Gastrocnemius medialis (tissue), 4 donors: ENCODE measurements around the gene DOCK10. TPM values are rescaled to one million over a fixed set of nuclear protein-coding genes. Genes with fewer than 3 reads are reported as not detected.

ENCODE experiments used
- ATAC-seq, 2 donors: fragments of 150-250 bp; one replicate each; pipeline ENCODE4 v1.9.1; 2016
- DNase-seq, 2 donors: peaks; one replicate each; pipeline ENCODE4 v3.0.0-alpha.2; 2019
- H3K27ac ChIP-seq, 4 donors: fragments of 200-600 bp; sonication (generic); 1 replicate in 1 of 4; 2 replicates in 3 of 4; pipeline ENCODE4 v1.5.1; 2016 to 2018; ENCODE audit warnings: mild to moderate bottlenecking in 2 of 4, moderate library complexity in 1 of 4
- H3K27me3 ChIP-seq, 3 donors: fragments of 200-600 bp; sonication (generic) in 2 of 3; 1 replicate in 1 of 3; 2 replicates in 2 of 3; pipeline versions ENCODE4 v1.5.1 to v1.6.0; 2016 to 2019; ENCODE audit warnings: mild to moderate bottlenecking in 1 of 3, moderate library complexity in 1 of 3
- H3K36me3 ChIP-seq, 2 donors: fragments of 200-600 bp; sonication (generic) in 1 of 2; one replicate each; pipeline ENCODE4 v1.5.1; 2017 to 2018
- H3K4me1 ChIP-seq, 2 donors: fragments of 200-600 bp; sonication (generic) in 1 of 2; one replicate each; pipeline ENCODE4 v1.5.1; 2016 to 2017; ENCODE audit warnings: mild to moderate bottlenecking in 2 of 2
- H3K4me3 ChIP-seq, 4 donors: fragments of 200-600 bp; sonication (generic) in 3 of 4; 1 replicate in 1 of 4; 2 replicates in 3 of 4; pipeline ENCODE4 v1.5.1; 2016 to 2019; ENCODE audit warnings: mild to moderate bottlenecking in 2 of 4
- H3K9me3 ChIP-seq, 3 donors: fragments of 200-600 bp; sonication (generic) in 2 of 3; 1 replicate in 1 of 3; 2 replicates in 2 of 3; pipeline ENCODE4 v1.5.1; 2016 to 2019
- POLR2A ChIP-seq, 2 donors: fragments of 450-650 bp; IDR thresholded peaks; one replicate each; pipeline ENCODE4 v1.6.1; 2017; ENCODE audit warnings: antibody characterized with exemption in 2 of 2, mild to moderate bottlenecking in 2 of 2, moderate library complexity in 2 of 2
- in situ Hi-C, 4 donors: fragments of 200-750 bp; cut with MboI; loops; one replicate each; pipeline versions ENCODE4 v1.15.0 to v1.8.0; 2017; ENCODE audit warnings: low sequenced_read_pairs in 4 of 4
- intact Hi-C: fragments of 100-400 bp; cut with DNase I; formaldehyde crosslinking; loops from one replicate; pipeline ENCODE4 v1.15.1; 2023; ENCODE audit warnings: low total_unique reads
- total RNA-seq, 4 donors: library from RNA; depleted of rRNA; stranded (reverse); fragments of >200 nt; gene quantifications; one replicate each; pipeline versions ENCODE4 v1.1.0 to v1.2.3, GENCODE V29; 2016
- TF ChIP-seq, protein P1 (sequence below), 5 experiments: fragments of 450-650 bp in 3 of 5; fragments of 200-600 bp in 2 of 5; sonication (generic) in 2 of 5; IDR thresholded peaks in 4 of 5; conservative IDR thresholded peaks in 1 of 5; 1 replicate in 4 of 5; 2 replicates in 1 of 5; pipeline ENCODE4 v1.5.1; 2016 to 2019; ENCODE audit warnings: antibody characterized with exemption in 5 of 5, mild to moderate bottlenecking in 3 of 5, moderate library complexity in 3 of 5

Gene DOCK10
- total RNA-seq, 4 donors from 2014 or later = 0.97 to 1.9 (median 1.4) TPM

DNA sequence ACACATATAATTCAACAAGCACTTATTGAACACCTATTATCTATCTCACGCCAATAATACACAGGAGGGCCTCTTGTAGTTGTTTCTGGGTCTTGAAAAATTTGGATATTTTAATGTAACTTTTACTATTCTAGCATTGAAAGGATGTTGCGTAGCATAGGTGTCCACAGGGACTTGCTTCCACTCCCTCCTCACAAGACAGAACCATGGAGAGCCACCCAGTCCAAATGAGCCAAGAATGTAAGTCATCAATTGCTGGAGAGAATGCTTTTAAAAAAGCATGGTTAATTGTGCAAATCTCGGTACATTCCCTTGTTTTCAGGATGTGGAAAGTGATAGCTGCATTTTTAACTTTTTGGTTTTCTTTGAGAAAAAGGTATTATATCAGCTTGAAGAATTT, 46.8 kb downstream of the DOCK10 start:
- H3K4me3 ChIP-seq = no peak overlapping the region
- H3K9me3 ChIP-seq = no peaks in the 10 kb centered on the region
- no peaks in the 10 kb centered on the region for H3K4me1 ChIP-seq
- ATAC-seq (no peak), DNase-seq (no peak)
- H3K27me3 ChIP-seq = no peaks in the 10 kb centered on the region
- in situ Hi-C loops (no loop called here), intact Hi-C loops (no loop called here)
- TF ChIP-seq, protein P1, sequence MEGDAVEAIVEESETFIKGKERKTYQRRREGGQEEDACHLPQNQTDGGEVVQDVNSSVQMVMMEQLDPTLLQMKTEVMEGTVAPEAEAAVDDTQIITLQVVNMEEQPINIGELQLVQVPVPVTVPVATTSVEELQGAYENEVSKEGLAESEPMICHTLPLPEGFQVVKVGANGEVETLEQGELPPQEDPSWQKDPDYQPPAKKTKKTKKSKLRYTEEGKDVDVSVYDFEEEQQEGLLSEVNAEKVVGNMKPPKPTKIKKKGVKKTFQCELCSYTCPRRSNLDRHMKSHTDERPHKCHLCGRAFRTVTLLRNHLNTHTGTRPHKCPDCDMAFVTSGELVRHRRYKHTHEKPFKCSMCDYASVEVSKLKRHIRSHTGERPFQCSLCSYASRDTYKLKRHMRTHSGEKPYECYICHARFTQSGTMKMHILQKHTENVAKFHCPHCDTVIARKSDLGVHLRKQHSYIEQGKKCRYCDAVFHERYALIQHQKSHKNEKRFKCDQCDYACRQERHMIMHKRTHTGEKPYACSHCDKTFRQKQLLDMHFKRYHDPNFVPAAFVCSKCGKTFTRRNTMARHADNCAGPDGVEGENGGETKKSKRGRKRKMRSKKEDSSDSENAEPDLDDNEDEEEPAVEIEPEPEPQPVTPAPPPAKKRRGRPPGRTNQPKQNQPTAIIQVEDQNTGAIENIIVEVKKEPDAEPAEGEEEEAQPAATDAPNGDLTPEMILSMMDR (IDR thresholded peaks at IDR 0.05 in 4 of 5, conservative IDR thresholded peaks at IDR 0.05 in 1 of 5) = no peak
- TF ChIP-seq POLR2A (IDR thresholded peaks at IDR 0.05) = no peak
- no peak overlapping the region for H3K27ac ChIP-seq
- H3K36me3 ChIP-seq = no peaks in the 10 kb centered on the region

GRCh38 chr2:224994242-224994823, 47.9 kb downstream of the DOCK10 start:
- DNase-seq = no peak
- Histone ChIP-seq H3K27me3 (no peaks in the 10 kb centered on the region), H3K36me3 (no peaks in the 10 kb centered on the region), H3K9me3 (no peaks in the 10 kb centered on the region), H3K4me1 (no peaks in the 10 kb centered on the region), H3K4me3 (no peak overlapping the region), H3K27ac (no peak overlapping the region)
- in situ Hi-C loops (no loop called here), intact Hi-C loops (no loop called here)
- TF ChIP-seq, protein P1 (IDR thresholded peaks at IDR 0.05 in 4 of 5, conservative IDR thresholded peaks at IDR 0.05 in 1 of 5) = no peak
- no peak for TF ChIP-seq POLR2A (IDR thresholded peaks at IDR 0.05)
- no peak for ATAC-seq

DNA sequence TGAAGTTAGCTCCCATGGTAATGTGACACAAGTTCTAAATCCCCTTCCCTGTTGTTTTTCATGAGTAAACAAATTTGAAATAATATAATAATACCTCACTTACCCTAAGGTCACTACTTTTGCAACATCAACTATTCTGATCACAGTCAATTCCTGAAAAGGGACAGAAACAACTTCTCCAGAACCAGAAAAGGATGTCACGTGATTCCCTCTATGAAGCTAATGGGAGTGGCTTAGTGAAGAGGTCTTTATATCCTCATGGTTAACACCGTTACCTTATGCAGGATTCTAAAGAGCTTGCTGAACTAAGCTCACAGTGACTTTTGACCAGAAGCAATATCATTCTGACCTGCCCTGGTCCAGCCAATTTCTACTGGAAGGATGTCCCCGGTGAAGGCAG, 51.6 kb downstream of the DOCK10 start:
- TF ChIP-seq, protein P1 (IDR thresholded peaks at IDR 0.05 in 4 of 5, conservative IDR thresholded peaks at IDR 0.05 in 1 of 5) = no peak
- no peak for TF ChIP-seq POLR2A (IDR thresholded peaks at IDR 0.05)
- ATAC-seq (no peak), DNase-seq (no peak)
- no peak overlapping the region for H3K4me3 ChIP-seq
- no peaks in the 10 kb centered on the region for H3K27me3 ChIP-seq
- no peak overlapping the region for H3K27ac ChIP-seq
- no peaks in the 10 kb centered on the region for H3K4me1 ChIP-seq
- in situ Hi-C loops (no loop called here), intact Hi-C loops (no loop called here)
- H3K36me3 ChIP-seq = no peaks in the 10 kb centered on the region
- no peaks in the 10 kb centered on the region for H3K9me3 ChIP-seq

GRCh38 chr2:224987733-224988132, 54.5 kb downstream of the DOCK10 start:
- intact Hi-C loops (no loop called here), in situ Hi-C loops (no loop called here)

More at GRCh38 chr2:224987733-224988132, 54.5 kb downstream of the DOCK10 start:
- H3K27ac ChIP-seq = no peak overlapping the region
- no peaks in the 10 kb centered on the region for H3K9me3 ChIP-seq
- no peak overlapping the region for H3K4me3 ChIP-seq
- peaks cover 9 to 17% of the 10 kb centered on the region in 2 donors for H3K4me1 ChIP-seq
- no peaks in the 10 kb centered on the region for H3K27me3 ChIP-seq
- DNase-seq = no peak
- ATAC-seq = no peak
- no peak for TF ChIP-seq POLR2A (IDR thresholded peaks at IDR 0.05)
- TF ChIP-seq, protein P1 (IDR thresholded peaks at IDR 0.05 in 4 of 5, conservative IDR thresholded peaks at IDR 0.05 in 1 of 5) = no peak
- no peaks in the 10 kb centered on the region for H3K36me3 ChIP-seq
